GM18868 (cell line): Measurements from ENCODE around the gene CBL.

Experiments
- ATAC-seq: cut with Tn5 transposase; IDR thresholded peaks from one replicate; pipeline ENCODE4 v1.9.1; 2021; ENCODE audit warnings: mild to moderate bottlenecking, moderate library complexity; ENCODE audit not compliant: unreplicated experiment

CBL gene

GRCh38 chr11:119307974-119308373 is 101.8 kb downstream of the CBL start:
- ATAC-seq = no peak

DNA sequence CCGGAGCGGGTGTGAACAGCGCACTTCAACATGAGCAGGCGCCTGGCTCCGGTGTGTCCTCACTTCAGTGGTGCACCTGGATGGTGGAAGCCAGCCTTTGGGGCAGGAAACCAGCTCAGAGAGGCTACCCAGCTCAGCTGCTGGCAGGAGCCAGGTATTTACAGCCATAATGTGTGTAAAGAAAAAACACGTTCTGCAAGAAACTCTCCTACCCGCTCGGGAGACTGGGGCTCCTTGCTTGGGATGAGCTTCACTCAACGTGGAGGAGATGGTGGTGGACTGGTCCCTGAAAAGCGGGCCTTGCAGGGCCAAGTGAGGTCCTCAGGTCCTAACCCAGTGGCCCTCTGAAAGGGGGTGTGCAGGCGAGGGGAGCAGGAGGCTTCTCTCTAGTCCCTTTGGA is 103.3 kb downstream of the CBL start:
- ATAC-seq = no peak

DNA sequence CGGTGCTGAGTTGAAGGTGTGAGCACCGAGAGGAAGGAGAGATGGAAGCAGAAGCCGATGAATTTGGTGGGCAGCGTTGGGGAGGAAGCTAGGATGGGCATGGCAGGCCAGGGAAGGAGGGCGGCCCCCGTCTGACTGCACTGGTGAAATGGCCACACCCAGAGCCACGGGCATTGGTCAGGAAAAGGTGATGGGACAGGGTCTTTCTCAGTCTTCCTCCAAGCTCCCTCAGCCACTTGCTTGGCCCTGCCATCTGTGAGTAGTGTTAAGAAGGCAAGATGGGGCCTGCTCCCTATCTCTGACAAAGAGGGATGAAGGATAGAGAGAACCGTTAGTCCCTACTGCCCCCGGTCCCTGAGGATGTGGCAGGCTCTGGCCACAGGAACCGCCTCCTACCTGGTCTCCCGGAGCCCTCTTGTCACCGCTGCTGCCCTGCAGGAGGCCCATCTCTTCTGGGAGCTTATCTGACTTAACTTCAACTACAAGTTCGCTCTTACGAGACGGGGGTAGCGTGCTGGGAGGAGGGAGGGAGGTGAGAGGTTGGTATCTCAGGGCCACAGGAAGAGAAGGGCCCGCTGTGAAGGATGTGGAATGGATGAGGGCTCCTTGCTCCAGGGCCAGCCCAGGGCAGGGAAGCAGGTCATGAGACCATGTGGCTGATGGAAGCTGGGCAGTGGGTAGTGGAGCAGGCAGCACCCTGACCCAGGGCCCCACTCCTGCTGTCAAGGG is 104.0 kb downstream of the CBL start:
- ATAC-seq = no peak

- no peak for ATAC-seq
Measured at GRCh38 chr11:119310682-119311052, 104.5 kb downstream of the CBL start.

GRCh38 chr11:119314726-119315125 is 108.6 kb downstream of the CBL start:
- no peak for ATAC-seq

- ATAC-seq = peak; percentile 43
Measured at GRCh38 chr11:119315131-119316015, 109.2 kb downstream of the CBL start.

DNA sequence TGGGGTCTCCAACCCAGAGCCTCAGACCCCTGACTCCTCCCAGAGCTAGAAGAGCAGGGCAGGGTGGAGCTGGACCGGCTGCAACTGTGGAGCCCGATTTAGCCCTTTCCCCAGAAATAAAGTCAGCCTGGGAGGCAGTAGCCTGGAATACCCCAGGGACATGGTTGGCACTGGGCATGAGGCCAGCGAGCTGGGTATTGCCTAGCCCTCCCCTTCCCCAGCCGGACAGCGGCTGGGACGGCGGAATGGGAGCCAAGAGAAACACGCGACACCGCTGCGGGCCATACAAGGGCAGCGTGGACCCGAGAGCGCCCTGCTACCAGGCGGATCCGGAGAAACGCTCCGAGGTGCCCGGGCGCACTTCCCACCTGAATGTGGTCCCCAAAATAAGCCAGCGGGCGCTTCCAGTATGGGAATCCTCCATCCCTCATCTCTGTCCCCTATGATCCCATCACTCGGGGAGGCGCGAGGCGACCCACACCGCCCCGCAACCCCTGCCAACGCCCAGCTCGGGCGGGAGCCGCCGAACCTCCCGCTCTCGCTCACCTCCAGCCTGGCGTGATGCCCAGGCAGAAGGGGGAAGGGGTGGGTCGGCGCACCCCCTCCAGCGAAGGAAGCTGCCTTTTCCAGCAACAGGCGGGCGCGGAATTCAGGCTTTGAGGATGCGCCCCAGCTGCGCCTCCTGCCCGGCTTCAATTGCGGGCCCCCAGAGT is 110.0 kb downstream of the CBL start:
- no peak for ATAC-seq

DNA sequence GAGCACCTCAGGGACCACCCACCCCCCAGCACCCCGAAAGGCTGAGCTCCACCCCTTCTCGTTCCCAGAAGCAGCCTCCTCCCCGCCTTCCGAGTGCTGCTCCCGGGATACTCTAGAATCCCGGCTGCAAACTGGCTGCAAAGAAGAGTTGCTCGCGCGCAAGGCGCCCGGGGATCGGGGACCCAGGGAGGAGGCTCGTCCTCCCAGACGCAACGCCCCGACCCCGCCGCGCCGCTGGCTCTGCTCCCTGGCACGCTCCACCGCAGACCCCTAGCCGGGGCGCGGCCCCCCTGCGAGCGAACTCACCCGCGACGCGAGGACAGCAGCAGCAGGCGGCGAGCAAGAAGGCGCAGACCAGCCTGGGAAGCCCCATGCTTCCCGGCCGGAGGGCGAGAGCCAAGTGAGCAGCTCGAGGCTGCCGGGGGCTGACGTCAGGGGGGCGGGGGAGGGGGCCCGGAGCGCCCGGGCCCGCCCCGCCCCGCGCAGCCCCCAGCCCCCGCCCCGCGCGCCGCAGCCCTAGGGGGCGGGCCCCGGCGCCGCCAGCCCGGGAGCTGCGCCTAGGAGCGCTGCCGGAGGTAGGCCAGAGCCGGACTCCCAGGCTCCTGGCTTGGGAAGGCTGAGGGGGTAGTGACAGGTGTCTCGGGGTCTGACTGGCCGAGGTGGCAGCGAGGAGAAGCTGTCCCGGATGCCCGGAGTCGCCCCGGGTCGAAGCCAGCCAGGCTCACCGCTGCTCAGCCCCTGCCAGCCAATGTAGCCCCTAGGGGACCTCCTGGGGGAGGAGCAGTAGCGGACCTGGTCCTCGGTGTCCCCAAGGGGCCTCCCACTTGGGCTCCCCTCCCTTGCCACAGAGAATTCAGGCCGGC is 110.8 kb downstream of the CBL start, which contains the start of gene MCAM:
Gene MCAM, minus strand, starts transcription at position 402 of the 863 bp plus-strand sequence. Its CDS starts 29 bp downstream, at position 373.
- ATAC-seq = no peak

GRCh38 chr11:119317592-119318239 is 111.6 kb downstream of the CBL start:
- no peak for ATAC-seq

GRCh38 chr11:119318240-119319135 is 112.3 kb downstream of the CBL start:
- ATAC-seq = no peak

DNA sequence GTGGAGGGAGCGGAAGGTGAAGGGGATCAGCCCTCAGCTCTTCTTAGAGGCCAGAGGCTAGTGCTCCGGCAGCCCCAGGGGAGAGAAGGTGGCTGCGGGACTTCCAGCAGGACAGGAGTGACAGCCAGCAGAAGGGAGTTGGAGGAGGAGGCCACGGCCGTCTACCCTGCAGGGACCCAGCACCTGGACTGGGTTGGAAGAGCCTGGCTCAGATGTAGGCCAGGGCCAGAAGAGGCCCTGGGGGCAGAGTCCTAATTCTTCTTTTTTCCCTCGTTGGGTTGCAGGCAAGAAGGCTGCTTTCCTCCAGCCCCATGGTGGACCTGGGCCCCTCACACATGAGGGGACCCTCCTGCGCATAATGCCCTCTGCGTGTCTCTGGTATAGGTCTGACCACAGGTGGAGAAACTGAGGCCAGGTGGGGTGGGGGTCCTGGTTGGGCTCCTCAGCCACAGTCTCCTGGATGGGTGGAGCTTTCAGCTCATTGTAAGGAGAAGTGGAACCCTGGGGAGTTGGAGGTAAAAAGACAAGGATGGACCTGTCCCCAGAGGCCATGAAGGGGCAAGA is 113.1 kb downstream of the CBL start:
- no peak for ATAC-seq

DNA sequence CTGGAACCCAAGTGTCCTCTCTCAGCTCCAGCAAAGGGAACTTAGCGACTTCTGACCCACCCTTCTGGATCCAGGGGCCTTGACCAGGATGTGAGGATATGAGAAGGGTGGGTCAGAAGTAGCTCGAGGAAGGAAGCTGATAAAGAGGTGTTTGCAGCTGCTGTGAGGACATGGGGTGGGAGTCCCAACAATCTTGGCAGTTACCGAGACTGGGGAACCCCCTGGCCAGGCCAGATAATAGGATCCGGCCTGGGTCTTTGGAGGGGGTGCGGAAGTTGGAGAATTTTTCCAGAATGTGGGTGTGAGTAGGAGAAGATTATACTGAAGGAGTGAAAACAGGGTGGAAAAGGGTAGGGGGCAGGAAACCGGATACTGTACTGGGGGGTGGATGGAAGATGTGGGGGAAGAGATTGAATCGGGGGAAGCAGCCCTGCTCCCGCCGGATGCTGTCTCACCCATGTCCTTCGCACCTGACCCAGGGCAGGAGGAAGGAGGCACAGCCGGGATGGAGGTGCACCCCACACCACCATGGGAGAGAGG is 113.6 kb downstream of the CBL start:
- ATAC-seq = no peak

DNA sequence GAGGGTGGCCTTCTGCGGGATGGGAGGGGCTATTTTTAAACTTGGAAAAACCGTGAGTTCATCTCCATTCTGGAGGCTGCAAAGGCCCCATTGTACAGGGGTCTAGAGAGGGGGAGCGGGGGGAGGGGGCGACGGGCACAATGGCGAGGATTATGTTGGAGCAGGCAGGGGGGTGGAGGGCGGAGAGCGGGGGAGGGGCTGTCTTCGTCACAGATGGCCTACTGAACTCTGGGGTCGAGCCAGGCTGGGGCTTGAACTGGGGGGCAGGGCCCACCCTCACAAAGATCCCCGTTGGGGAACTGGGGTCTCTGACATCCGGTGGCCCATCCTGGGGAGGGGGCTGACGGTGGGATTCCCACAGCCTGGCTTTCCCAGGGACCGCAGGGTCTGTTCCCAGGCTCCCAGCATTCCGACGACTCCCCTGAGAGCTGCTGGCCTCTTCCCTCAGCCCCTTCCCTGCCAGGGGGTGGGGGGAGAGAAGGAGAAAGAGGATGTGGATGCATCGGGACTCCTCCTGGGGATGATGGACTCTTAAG is 114.2 kb downstream of the CBL start:
- no peak for ATAC-seq

GRCh38 chr11:119320776-119321524 is 114.8 kb downstream of the CBL start:
- peak; percentile 46 for ATAC-seq

- no peak for ATAC-seq
Measured at GRCh38 chr11:119322360-119322739, 116.2 kb downstream of the CBL start.

DNA sequence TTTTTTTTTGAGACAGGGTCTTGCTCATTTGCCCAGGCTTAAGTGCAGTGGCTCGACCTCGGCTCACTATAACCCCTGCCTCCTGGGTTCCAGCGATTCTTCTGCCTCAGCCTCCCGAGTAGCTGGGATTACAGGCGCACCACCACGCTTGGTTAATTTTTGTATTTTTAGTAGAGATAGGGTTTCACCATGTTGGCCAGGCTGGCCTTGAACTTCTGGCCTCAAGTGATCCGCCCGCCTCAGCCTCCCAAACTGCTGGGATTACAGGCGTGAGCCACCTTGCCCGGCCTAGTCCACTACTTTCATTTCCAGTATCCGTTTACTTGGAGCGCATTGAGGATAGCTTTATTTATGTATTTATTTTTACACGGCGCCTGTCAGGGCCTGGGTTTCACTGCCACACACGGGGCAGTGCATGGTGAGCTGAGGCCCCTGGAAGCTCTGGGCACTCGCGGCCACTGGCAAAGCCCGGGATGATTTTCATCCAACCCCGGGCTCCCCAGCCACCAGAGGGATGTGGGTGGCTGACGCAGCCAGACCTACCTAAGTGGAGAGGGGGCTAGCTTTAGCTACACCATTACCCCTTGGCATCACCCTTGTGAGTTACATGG is 116.9 kb downstream of the CBL start:
- no peak for ATAC-seq

GRCh38 chr11:119323532-119324033 is 117.4 kb downstream of the CBL start:
- no peak for ATAC-seq
